ENCODE measurements around the gene SIRPG.

- TF ChIP-seq CTCF (IDR thresholded peaks at IDR 0.05) (no peak), POLR2A (IDR thresholded peaks at IDR 0.05) (no peak)
These were observed 2.6 kb downstream of the SIRPG start for GRCh38 chr20:1654996-1655395.

All from heart left ventricle (tissue), 13 donors.